Astrocyte (in vitro differentiated cells and primary cell): ENCODE results near the gene CERS6.

Source experiments
- EZH2 ChIP-seq: IDR thresholded peaks from 2 replicates; pipeline ENCODE4 v1.6.1; 2012; ENCODE audit warnings: mild to moderate bottlenecking, low read length, inconsistent platforms; ENCODE audit not compliant: insufficient read depth
- TF ChIP-seq, protein P1 (sequence below): IDR thresholded peaks from 2 replicates; pipeline ENCODE4 v1.5.1; 2011; ENCODE audit warnings: low read depth, mild to moderate bottlenecking, inconsistent platforms, low read length, moderate library complexity; ENCODE audit not compliant: insufficient read depth

DNA sequence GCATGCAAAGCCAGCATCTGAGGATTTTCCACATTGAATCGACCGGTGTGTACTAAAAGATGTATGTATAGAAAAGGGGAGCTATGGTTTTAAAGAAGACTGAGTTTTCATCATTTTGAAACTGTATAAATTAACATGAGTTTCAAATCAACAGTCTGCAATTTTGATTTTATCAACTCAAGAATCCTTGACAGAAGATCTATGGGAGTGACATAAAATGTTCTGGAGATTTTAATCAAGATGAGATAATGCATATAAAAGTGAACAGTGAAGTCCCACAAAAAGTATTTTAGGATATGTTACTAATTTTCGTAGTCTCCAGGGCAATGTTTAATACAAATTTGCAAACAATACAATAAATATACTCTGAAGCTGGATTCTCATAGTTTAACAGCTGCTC is 24.0 kb upstream of the CERS6 start:
- TF ChIP-seq, protein P1, sequence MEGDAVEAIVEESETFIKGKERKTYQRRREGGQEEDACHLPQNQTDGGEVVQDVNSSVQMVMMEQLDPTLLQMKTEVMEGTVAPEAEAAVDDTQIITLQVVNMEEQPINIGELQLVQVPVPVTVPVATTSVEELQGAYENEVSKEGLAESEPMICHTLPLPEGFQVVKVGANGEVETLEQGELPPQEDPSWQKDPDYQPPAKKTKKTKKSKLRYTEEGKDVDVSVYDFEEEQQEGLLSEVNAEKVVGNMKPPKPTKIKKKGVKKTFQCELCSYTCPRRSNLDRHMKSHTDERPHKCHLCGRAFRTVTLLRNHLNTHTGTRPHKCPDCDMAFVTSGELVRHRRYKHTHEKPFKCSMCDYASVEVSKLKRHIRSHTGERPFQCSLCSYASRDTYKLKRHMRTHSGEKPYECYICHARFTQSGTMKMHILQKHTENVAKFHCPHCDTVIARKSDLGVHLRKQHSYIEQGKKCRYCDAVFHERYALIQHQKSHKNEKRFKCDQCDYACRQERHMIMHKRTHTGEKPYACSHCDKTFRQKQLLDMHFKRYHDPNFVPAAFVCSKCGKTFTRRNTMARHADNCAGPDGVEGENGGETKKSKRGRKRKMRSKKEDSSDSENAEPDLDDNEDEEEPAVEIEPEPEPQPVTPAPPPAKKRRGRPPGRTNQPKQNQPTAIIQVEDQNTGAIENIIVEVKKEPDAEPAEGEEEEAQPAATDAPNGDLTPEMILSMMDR: no peak
- no peak for TF ChIP-seq EZH2
